Upper lobe of left lung (tissue), 4 donors: ENCODE measurements around the gene AGAP1.

Experiments
- CTCF ChIP-seq, 6 experiments: fragments of 450-650 bp in 4 of 6; fragments of 200-600 bp in 2 of 6; sonication (generic) in 2 of 6; IDR thresholded peaks; one replicate each; pipeline ENCODE4 v1.5.1; 2016 to 2019; ENCODE audit warnings: antibody characterized with exemption in 6 of 6
- POLR2A ChIP-seq, 4 donors: fragments of 450-650 bp; IDR thresholded peaks; one replicate each; pipeline ENCODE4 v1.5.1; 2016 to 2017; ENCODE audit warnings: antibody characterized with exemption in 4 of 4, mild to moderate bottlenecking in 2 of 4

GRCh38 chr2:235868224-235868623 lies 374.4 kb downstream of the AGAP1 start:
- TF ChIP-seq CTCF (IDR thresholded peaks at IDR 0.05): no peak
- no peak for TF ChIP-seq POLR2A (IDR thresholded peaks at IDR 0.05)
